Type B pancreatic cell (in vitro differentiated cells): ENCODE data around the gene CD79B. TPM values are rescaled to one million over a fixed set of nuclear protein-coding genes. Genes with fewer than 3 reads are reported as not detected.

Experiments used
- DNase-seq: peaks from one replicate; pipeline ENCODE4 v3.0.0; 2021; ENCODE audit warnings: mixed read lengths; ENCODE audit not compliant: unreplicated experiment; ENCODE audit errors: extremely low spot score
- H3K27ac Mint-ChIP-seq: 2 replicates; pipeline ENCODE4 v1.8.0; 2021; ENCODE audit warnings: mild to moderate bottlenecking, mixed read lengths
- H3K27me3 Mint-ChIP-seq: 2 replicates; pipeline ENCODE4 v1.8.0; 2021; ENCODE audit warnings: mixed read lengths
- H3K36me3 Mint-ChIP-seq: 2 replicates; pipeline ENCODE4 v1.8.0; 2021; ENCODE audit warnings: mixed read lengths
- H3K4me1 Mint-ChIP-seq: one replicate; pipeline ENCODE4 v1.8.0; 2021; ENCODE audit warnings: mixed read lengths; ENCODE audit not compliant: unreplicated experiment
- H3K4me3 Mint-ChIP-seq: 2 replicates; pipeline ENCODE4 v1.8.0; 2021; ENCODE audit warnings: mild to moderate bottlenecking, mixed read lengths
- H3K9me3 Mint-ChIP-seq: 2 replicates; pipeline ENCODE4 v1.8.0; 2021; ENCODE audit warnings: mixed read lengths
- total RNA-seq: library from RNA; stranded (reverse); gene quantifications from 2 replicates; pipeline ENCODE4 v1.2.1, GENCODE V29; 2021; ENCODE audit warnings: low replicate concordance
- TF ChIP-seq, protein P1 (sequence below): fragments of 200-600 bp; sonication (generic); conservative IDR thresholded peaks from 2 replicates; pipeline ENCODE4 v1.5.0; 2021; ENCODE audit warnings: antibody characterized with exemption, mild to moderate bottlenecking

Gene CD79B
- total RNA-seq, 1 donor from 2014 or later: not detected

DNA sequence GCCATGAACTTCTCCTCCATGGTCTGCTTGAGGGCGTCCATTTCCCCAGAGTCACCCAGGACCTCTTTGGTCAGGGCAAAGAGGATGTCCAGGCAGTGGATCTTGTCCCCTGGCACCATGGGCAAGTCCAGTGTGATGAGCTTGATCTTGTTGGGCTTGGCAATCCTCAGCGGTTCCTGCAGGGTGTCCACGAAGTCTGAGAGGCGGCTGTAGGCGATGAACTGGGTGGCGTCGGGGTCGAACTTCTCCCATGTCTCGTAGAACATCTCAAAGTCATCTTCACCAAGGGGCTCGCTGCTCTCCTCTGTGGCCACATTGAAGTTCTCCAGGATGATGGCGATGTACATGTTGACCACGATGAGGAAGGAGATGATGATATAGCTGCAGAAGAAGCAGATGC, 9.0 kb upstream of the CD79B start:
- no peaks in the 10 kb centered on the region for H3K36me3 Mint-ChIP-seq
- H3K4me1 Mint-ChIP-seq: no peaks in the 10 kb centered on the region
- TF ChIP-seq, protein P1, sequence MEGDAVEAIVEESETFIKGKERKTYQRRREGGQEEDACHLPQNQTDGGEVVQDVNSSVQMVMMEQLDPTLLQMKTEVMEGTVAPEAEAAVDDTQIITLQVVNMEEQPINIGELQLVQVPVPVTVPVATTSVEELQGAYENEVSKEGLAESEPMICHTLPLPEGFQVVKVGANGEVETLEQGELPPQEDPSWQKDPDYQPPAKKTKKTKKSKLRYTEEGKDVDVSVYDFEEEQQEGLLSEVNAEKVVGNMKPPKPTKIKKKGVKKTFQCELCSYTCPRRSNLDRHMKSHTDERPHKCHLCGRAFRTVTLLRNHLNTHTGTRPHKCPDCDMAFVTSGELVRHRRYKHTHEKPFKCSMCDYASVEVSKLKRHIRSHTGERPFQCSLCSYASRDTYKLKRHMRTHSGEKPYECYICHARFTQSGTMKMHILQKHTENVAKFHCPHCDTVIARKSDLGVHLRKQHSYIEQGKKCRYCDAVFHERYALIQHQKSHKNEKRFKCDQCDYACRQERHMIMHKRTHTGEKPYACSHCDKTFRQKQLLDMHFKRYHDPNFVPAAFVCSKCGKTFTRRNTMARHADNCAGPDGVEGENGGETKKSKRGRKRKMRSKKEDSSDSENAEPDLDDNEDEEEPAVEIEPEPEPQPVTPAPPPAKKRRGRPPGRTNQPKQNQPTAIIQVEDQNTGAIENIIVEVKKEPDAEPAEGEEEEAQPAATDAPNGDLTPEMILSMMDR: no peak
- DNase-seq: no peak
- H3K9me3 Mint-ChIP-seq: no peaks in the 10 kb centered on the region
- no peak overlapping the region for H3K4me3 Mint-ChIP-seq
- no peaks in the 10 kb centered on the region for H3K27me3 Mint-ChIP-seq
- H3K27ac Mint-ChIP-seq: no peak overlapping the region

DNA sequence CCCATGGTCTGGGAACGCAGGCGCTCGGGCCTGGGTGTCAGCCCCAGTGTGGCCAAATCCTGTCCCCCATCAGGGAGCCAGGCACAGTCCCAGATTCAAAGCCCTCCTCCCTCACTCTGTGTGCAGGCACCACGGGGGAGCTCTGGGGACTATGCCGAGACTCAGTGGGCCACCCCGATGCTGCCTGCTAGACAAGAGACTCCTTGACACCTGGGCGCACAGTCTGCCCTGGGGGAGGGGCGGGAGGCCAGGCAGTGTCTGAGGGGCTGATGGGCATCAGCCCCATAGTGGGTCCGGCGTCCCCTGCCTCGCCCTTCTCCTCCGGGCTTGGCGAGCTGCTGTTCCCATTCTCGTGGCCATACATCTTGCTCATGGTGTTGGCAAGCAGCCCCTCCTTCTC, 8.5 kb upstream of the CD79B start:
- Mint-ChIP-seq H3K27ac (no peak overlapping the region), H3K27me3 (no peaks in the 10 kb centered on the region), H3K9me3 (no peaks in the 10 kb centered on the region), H3K4me1 (no peaks in the 10 kb centered on the region), H3K4me3 (no peak overlapping the region), H3K36me3 (no peaks in the 10 kb centered on the region)
- TF ChIP-seq, protein P1: no peak
- no peak for DNase-seq

DNA sequence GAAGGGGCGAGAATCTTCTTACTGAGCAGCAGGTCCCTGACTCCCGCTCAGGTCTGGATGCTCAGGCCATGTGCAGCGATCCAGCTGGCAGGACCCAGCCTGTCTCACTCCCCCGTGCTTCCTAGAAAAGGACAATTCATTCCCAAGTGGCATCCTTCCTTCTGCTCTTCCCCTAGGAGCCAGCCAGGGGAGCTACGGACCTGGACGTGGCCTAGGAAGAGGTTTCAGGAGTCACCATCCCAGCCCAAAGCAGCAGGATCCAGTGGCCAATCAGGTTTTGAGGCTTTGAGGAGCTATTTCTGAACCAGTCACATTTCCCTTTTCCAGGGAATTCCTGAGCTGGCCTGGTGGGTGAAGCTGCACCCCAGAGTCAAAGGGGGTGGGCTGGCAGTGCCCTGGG, 7.8 kb upstream of the CD79B start:
- no peaks in the 10 kb centered on the region for H3K27me3 Mint-ChIP-seq

DNA sequence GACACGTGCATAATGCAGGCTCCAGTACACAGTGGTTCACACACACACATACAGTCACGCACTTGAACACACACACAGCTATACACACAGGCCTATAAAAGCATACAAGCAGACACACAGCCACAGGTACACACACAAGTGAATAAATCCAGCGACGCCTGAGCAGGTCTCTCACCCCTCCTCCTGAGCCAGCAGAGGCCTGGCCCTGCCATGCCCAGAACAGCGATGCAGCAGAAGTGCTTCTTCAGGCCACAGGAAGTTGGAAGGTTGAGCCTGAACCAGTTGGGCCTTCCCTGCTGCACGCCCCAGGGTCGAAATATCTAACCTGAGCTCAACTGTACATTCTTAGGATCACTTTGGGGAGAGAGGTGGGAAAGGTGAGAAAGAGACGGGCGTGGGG, 7.3 kb upstream of the CD79B start:
- Mint-ChIP-seq H3K36me3 (no peaks in the 10 kb centered on the region), H3K4me1 (no peaks in the 10 kb centered on the region), H3K27ac (no peak overlapping the region), H3K4me3 (no peak overlapping the region), H3K9me3 (no peaks in the 10 kb centered on the region), H3K27me3 (no peaks in the 10 kb centered on the region)
- DNase-seq: no peak
- TF ChIP-seq, protein P1: no peak

More for the DNA sequence above, 7.8 kb upstream of the CD79B start:
- Mint-ChIP-seq H3K4me1 (no peaks in the 10 kb centered on the region), H3K4me3 (no peak overlapping the region), H3K27ac (no peak overlapping the region), H3K36me3 (no peaks in the 10 kb centered on the region), H3K9me3 (no peaks in the 10 kb centered on the region)
- TF ChIP-seq, protein P1: no peak
- no peak for DNase-seq

DNA sequence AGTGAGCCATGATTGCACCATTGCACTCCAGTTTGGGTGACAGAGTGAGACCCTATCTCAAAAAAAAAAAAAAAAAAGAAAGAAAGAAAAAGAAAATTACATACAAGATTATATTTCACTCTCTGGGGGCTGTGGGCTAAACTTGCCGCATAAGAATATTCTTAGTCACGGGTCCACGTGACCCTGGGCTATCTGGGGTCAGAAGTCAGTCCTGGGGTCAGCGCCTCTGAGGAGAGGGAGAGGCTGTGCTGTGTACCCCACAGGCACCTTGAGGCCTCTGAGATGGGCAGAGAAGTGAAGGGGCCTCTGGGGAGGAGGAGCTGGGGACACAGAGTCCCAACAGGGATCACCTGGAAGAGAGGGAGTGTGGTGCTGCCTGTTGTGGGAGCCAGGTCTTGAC, 5.8 kb upstream of the CD79B start:
- Mint-ChIP-seq H3K27ac (no peak overlapping the region), H3K4me3 (no peak overlapping the region), H3K4me1 (no peaks in the 10 kb centered on the region), H3K27me3 (no peaks in the 10 kb centered on the region), H3K36me3 (no peaks in the 10 kb centered on the region), H3K9me3 (no peaks in the 10 kb centered on the region)
- TF ChIP-seq, protein P1: no peak
- no peak for DNase-seq

DNA sequence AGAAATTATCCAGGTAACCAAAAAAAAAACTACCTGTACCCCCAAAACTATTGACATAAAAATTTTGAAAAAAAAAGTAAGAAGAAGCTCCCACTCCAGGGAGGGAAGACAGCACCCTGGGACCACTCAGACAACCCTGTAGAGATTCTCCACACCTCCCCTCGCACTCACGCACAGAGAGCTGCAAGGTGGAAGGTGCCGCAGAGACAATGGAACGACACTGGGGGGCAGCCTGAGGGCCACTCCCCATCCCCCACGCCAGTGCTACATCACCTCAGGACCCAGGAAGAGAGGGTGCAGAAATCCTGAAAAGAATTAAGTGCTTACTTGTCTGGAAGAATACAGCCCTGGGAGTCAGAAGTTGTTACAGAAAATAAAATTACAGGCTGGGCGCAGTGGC, 5.2 kb upstream of the CD79B start:
- no peaks in the 10 kb centered on the region for H3K27me3 Mint-ChIP-seq
- no peaks in the 10 kb centered on the region for H3K36me3 Mint-ChIP-seq
- no peaks in the 10 kb centered on the region for H3K4me1 Mint-ChIP-seq
- no peaks in the 10 kb centered on the region for H3K9me3 Mint-ChIP-seq
- no peak overlapping the region for H3K27ac Mint-ChIP-seq
- TF ChIP-seq, protein P1: no peak
- no peak overlapping the region for H3K4me3 Mint-ChIP-seq
- DNase-seq: no peak
